ENCODE data around the gene MRPS34.
A peak's percentile ranks its signal among the peaks of the same experiment; 100 is the strongest.

MRPS34 gene

GRCh38 chr16:1816396-1817275 is 43.7 kb upstream of the MRPS34 start:
- Histone ChIP-seq H3K4me3 (ENCODE audit: low read depth, low read length) (no peak overlapping the region), H3K9me3 (ENCODE audit: control insufficient read depth, low read length) (no peaks in the 10 kb centered on the region), H3K36me3 (ENCODE audit: control insufficient read depth, insufficient read depth, low read length) (no peaks in the 10 kb centered on the region), H3K79me2 (peaks cover 20% of the 10 kb centered on the region), H3K9ac (no peak overlapping the region), H3K27me3 (ENCODE audit: control insufficient read depth, insufficient read depth, low read length) (no peaks in the 10 kb centered on the region), H3K4me2 (ENCODE audit: low read length) (no peak overlapping the region), H3K4me1 (no peaks in the 10 kb centered on the region), H2AFZ (no peak overlapping the region), H3K27ac (no peak overlapping the region)
- TF ChIP-seq CTCF (IDR thresholded peaks at IDR 0.05): no peak

DNA sequence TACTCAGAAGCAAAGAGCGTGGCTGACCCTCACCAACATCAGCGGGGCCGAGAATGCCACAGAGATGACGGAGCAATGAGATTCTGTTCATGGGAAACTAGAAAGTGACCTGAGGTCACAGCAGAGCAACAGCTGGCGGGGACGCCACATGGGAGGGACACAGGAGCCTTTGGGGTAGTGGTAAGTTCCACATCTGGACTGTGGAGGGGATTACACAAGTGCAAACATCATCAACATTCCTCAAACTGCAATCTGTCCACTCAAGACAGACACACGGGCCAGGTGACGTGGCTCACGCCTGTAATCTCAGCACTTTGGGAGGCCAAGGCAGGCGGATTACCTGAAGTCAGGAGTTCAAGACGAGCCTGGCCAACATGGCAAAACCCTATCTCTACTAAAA is 42.5 kb upstream of the MRPS34 start:
- Histone ChIP-seq H3K4me3 (ENCODE audit: low read depth, low read length) (no peak overlapping the region), H3K9me3 (ENCODE audit: control insufficient read depth, low read length) (no peaks in the 10 kb centered on the region), H2AFZ (no peak overlapping the region), H3K36me3 (ENCODE audit: control insufficient read depth, insufficient read depth, low read length) (no peaks in the 10 kb centered on the region), H3K27ac (no peak overlapping the region), H3K4me1 (no peaks in the 10 kb centered on the region), H3K9ac (no peak overlapping the region), H3K79me2 (peaks cover 12% of the 10 kb centered on the region), H3K27me3 (ENCODE audit: control insufficient read depth, insufficient read depth, low read length) (no peaks in the 10 kb centered on the region), H3K4me2 (ENCODE audit: low read length) (no peak overlapping the region)
- TF ChIP-seq CTCF (IDR thresholded peaks at IDR 0.05): no peak

GRCh38 chr16:1812732-1813163 is 39.8 kb upstream of the MRPS34 start:
- Histone ChIP-seq H3K4me1 (no peaks in the 10 kb centered on the region), H3K27me3 (ENCODE audit: control insufficient read depth, insufficient read depth, low read length) (no peaks in the 10 kb centered on the region), H3K9ac (no peak overlapping the region), H3K4me2 (ENCODE audit: low read length) (no peak overlapping the region), H3K27ac (no peak overlapping the region), H3K9me3 (ENCODE audit: control insufficient read depth, low read length) (no peaks in the 10 kb centered on the region), H3K36me3 (ENCODE audit: control insufficient read depth, insufficient read depth, low read length) (no peaks in the 10 kb centered on the region), H3K79me2 (peaks cover 16% of the 10 kb centered on the region), H3K4me3 (ENCODE audit: low read depth, low read length) (no peak overlapping the region), H2AFZ (no peak overlapping the region)
- peak; percentile 32 for TF ChIP-seq CTCF (IDR thresholded peaks at IDR 0.05)

- TF ChIP-seq CTCF (IDR thresholded peaks at IDR 0.05): no peak
- Histone ChIP-seq H3K4me3 (ENCODE audit: low read depth, low read length) (no peak overlapping the region), H3K4me1 (no peaks in the 10 kb centered on the region), H3K27ac (no peak overlapping the region), H3K9ac (no peak overlapping the region), H3K36me3 (ENCODE audit: control insufficient read depth, insufficient read depth, low read length) (no peaks in the 10 kb centered on the region), H3K4me2 (ENCODE audit: low read length) (no peak overlapping the region), H2AFZ (no peak overlapping the region), H3K27me3 (ENCODE audit: control insufficient read depth, insufficient read depth, low read length) (no peaks in the 10 kb centered on the region), H3K79me2 (peaks cover 16% of the 10 kb centered on the region), H3K9me3 (ENCODE audit: control insufficient read depth, low read length) (no peaks in the 10 kb centered on the region)
Measured at GRCh38 chr16:1810536-1810935, 37.6 kb upstream of the MRPS34 start.

DNA sequence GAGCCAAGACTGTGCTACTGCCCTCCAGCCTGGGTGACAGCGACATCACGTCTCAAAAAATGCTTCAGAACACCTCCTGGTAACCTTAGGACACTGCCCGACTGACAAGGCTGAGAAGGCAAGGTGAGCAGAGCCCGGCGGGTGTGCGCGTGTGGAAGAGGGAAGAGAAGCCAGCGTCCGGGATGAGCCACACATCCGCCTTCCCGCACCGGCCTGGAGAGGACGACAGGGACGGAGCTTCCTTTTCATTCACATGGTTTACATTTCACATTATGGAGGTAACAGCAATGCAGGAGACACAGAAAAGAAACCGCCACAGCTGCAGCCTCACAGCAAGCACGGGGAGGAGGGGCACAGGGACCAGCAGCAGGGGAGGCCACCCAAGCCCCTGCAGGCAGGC is 37.2 kb upstream of the MRPS34 start:
- Histone ChIP-seq H3K4me1 (no peaks in the 10 kb centered on the region), H3K79me2 (peaks cover 16% of the 10 kb centered on the region), H3K4me3 (ENCODE audit: low read depth, low read length) (no peak overlapping the region), H3K36me3 (ENCODE audit: control insufficient read depth, insufficient read depth, low read length) (no peaks in the 10 kb centered on the region), H3K4me2 (ENCODE audit: low read length) (no peak overlapping the region), H2AFZ (no peak overlapping the region), H3K9ac (no peak overlapping the region), H3K27ac (no peak overlapping the region), H3K27me3 (ENCODE audit: control insufficient read depth, insufficient read depth, low read length) (no peaks in the 10 kb centered on the region), H3K9me3 (ENCODE audit: control insufficient read depth, low read length) (no peaks in the 10 kb centered on the region)
- no peak for TF ChIP-seq CTCF (IDR thresholded peaks at IDR 0.05)
